Measurements from ENCODE around the gene DHCR7. TPM values are rescaled to one million over a fixed set of nuclear protein-coding genes. Genes with fewer than 3 reads are reported as not detected.

The DHCR7 gene
- total RNA-seq, 1 experiment from 2014 or later: 286 TPM

DNA sequence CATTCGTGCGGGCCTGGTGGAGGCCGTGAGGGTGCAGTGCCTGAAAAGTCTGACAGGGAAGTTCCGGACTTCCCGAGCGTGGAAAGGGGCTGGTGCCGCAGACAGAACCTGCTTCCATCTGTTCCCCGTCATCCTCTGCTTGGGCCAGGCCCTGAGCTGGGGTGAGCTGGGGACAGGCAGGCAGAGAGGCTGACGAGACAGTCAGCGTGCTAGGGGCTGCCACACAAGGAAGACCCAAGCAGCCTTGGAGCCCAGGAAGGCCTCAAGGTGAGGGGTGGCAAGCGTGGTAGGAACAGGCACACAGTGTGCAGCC, 30.3 kb upstream of the DHCR7 start:
- no peak for TF ChIP-seq EZH2 (IDR thresholded peaks at IDR 0.05; ENCODE audit: borderline replicate concordance, low read depth, low read length, poor library complexity, severe bottlenecking)
- TF ChIP-seq, protein P1, sequence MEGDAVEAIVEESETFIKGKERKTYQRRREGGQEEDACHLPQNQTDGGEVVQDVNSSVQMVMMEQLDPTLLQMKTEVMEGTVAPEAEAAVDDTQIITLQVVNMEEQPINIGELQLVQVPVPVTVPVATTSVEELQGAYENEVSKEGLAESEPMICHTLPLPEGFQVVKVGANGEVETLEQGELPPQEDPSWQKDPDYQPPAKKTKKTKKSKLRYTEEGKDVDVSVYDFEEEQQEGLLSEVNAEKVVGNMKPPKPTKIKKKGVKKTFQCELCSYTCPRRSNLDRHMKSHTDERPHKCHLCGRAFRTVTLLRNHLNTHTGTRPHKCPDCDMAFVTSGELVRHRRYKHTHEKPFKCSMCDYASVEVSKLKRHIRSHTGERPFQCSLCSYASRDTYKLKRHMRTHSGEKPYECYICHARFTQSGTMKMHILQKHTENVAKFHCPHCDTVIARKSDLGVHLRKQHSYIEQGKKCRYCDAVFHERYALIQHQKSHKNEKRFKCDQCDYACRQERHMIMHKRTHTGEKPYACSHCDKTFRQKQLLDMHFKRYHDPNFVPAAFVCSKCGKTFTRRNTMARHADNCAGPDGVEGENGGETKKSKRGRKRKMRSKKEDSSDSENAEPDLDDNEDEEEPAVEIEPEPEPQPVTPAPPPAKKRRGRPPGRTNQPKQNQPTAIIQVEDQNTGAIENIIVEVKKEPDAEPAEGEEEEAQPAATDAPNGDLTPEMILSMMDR (conservative IDR thresholded peaks at IDR 0.05; ENCODE audit: low read depth, low read length): no peak
- DNase-seq (ENCODE audit: low spot score): no peak
- intact Hi-C loops (cut with micrococcal nuclease; ENCODE audit: unreplicated experiment): no loop called here
- peaks cover 12% of the 10 kb centered on the region for H3K36me3 ChIP-seq (ENCODE audit: insufficient read depth, low read length, poor library complexity, severe bottlenecking)
- no peak overlapping the region for H3K4me3 ChIP-seq (ENCODE audit: low read depth, low read length, poor library complexity, severe bottlenecking)
- no TSS peak for BruUV-seq (replicated peaks)
- H3K27ac ChIP-seq (ENCODE audit: low read depth, low read length, poor library complexity, severe bottlenecking): no peak overlapping the region
- ChIA-PET CTCF (interaction anchor here (0.7 kb wide), 1 partner anchor 144 kb away, joined by 4 read pairs; no protein-coding TSS in a partner anchor), POLR2A (ENCODE audit: low non-redundant PET) (no interaction called here)
- H3K9me3 ChIP-seq (ENCODE audit: low read depth, low read length, poor library complexity, severe bottlenecking): no peaks in the 10 kb centered on the region
- no peaks in the 10 kb centered on the region for H3K27me3 ChIP-seq (replicated peaks; ENCODE audit: insufficient read depth, low read depth, low read length, poor library complexity)
- H3K4me1 ChIP-seq (ENCODE audit: insufficient read depth, low read length, poor library complexity, severe bottlenecking): no peaks in the 10 kb centered on the region

DNA sequence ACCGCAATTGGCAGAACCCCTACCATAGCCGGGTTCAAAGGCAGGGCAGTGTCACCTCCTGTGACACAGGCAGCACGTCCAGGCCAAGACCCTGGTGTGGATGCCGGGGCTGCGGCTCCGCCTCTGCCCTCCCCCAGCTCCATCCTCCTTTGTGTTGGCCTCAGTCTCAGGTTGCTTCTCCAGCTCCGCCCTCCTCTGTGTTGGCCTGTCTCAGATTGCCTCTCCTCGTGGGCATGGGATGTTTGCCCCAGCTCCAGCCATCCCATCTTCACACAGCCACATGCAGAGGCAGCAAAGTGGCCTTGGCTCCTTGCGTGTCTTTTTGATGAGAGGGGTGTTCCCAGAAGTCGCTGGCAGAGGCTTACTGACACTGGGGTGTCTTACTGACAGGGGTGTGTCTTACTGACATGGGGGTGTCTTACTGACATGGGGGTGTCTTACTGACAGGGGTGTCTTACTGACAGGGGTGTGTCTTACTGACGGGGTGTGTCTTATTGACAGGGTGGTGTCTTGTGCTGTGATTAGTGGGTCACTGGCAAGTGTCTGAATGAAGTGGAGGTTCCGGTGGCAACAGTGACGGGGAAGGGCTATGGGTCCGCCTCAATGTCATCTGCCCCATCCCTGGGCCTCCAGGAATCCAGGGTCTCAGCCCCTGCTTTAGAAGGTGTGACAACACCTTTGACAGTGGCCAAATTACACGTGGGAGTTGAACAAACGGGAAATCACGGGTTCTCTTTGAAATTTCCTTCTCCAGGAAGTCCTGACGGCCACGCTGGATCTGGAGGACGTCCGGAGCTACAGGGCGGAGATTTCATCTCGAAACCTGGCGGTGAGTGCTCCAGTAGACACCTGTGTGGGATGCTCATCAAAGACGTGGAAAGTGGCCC, 29.7 kb upstream of the DHCR7 start:
- H3K27ac ChIP-seq (ENCODE audit: low read depth, low read length, poor library complexity, severe bottlenecking): no peak overlapping the region
- H3K27me3 ChIP-seq (replicated peaks; ENCODE audit: insufficient read depth, low read depth, low read length, poor library complexity): no peaks in the 10 kb centered on the region
- ChIA-PET CTCF (no interaction called here), POLR2A (ENCODE audit: low non-redundant PET) (no interaction called here)
- intact Hi-C loops (cut with micrococcal nuclease; ENCODE audit: unreplicated experiment): no loop called here
- peaks cover 6% of the 10 kb centered on the region for H3K36me3 ChIP-seq (ENCODE audit: insufficient read depth, low read length, poor library complexity, severe bottlenecking)
- H3K4me3 ChIP-seq (ENCODE audit: low read depth, low read length, poor library complexity, severe bottlenecking): no peak overlapping the region
- TF ChIP-seq EZH2 (IDR thresholded peaks at IDR 0.05; ENCODE audit: borderline replicate concordance, low read depth, low read length, poor library complexity, severe bottlenecking): no peak
- TF ChIP-seq, protein P1 (conservative IDR thresholded peaks at IDR 0.05; ENCODE audit: low read depth, low read length): no peak
- no peaks in the 10 kb centered on the region for H3K4me1 ChIP-seq (ENCODE audit: insufficient read depth, low read length, poor library complexity, severe bottlenecking)
- no peak for DNase-seq (ENCODE audit: low spot score)
- no TSS peak for BruUV-seq (replicated peaks)
- H3K9me3 ChIP-seq (ENCODE audit: low read depth, low read length, poor library complexity, severe bottlenecking): no peaks in the 10 kb centered on the region

DNA sequence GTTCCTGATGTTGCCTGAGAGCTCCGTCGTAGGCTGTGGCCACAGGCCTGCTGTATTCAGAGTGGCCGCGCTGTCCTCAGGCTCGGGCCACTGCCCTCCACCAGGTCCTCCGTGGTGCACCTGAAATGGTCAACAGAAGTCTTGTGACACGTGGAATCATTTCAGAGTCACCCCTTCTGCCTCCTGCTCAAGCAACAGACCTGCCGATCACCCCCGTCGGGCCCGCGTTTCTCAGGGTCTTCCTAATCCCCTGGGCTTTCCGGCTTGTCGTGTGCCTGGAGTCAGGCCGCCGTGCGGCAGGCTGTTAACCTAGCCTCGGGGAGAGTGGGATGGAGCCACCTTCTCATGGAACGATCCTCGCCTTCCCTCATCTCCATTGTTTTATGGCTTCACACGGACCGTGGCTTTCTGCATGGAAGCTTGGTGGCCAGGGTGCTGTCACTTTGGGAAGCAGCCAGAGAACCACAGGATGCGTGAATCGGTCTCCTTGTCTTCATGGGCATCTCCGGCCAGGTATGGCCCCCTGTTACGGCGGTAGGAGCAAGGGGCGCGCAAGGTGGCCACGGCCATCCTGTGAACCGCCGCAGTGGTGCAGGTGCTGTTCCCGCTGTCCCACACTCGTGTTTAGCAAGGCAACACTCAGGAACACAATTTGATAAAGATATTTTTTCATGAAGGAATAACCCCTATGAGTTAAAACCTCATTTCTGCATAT, 28.9 kb upstream of the DHCR7 start:
- DNase-seq (ENCODE audit: low spot score): no peak
- H3K4me3 ChIP-seq (ENCODE audit: low read depth, low read length, poor library complexity, severe bottlenecking): no peak overlapping the region
- H3K4me1 ChIP-seq (ENCODE audit: insufficient read depth, low read length, poor library complexity, severe bottlenecking): no peaks in the 10 kb centered on the region
- H3K9me3 ChIP-seq (ENCODE audit: low read depth, low read length, poor library complexity, severe bottlenecking): no peaks in the 10 kb centered on the region
- intact Hi-C loops (cut with micrococcal nuclease; ENCODE audit: unreplicated experiment): no loop called here
- H3K27me3 ChIP-seq (replicated peaks; ENCODE audit: insufficient read depth, low read depth, low read length, poor library complexity): no peaks in the 10 kb centered on the region
- ChIA-PET CTCF (no interaction called here), POLR2A (ENCODE audit: low non-redundant PET) (no interaction called here)
- H3K27ac ChIP-seq (ENCODE audit: low read depth, low read length, poor library complexity, severe bottlenecking): no peak overlapping the region
- no TSS peak for BruUV-seq (replicated peaks)
- H3K36me3 ChIP-seq (ENCODE audit: insufficient read depth, low read length, poor library complexity, severe bottlenecking): peaks cover 3% of the 10 kb centered on the region
- no peak for TF ChIP-seq EZH2 (IDR thresholded peaks at IDR 0.05; ENCODE audit: borderline replicate concordance, low read depth, low read length, poor library complexity, severe bottlenecking)
- TF ChIP-seq, protein P1 (conservative IDR thresholded peaks at IDR 0.05; ENCODE audit: low read depth, low read length): no peak
